Right lobe of liver (tissue), 4 donors: ENCODE results near the gene ICAM3.

ENCODE experiments used
- POLR2A ChIP-seq: fragments of 450-650 bp; IDR thresholded peaks from one replicate; pipeline ENCODE4 v1.6.1; 2017; ENCODE audit warnings: antibody characterized with exemption, mild to moderate bottlenecking
- TF ChIP-seq, protein P1 (sequence below), 4 donors: fragments of 200-600 bp in 3 of 4; fragments of 450-650 bp in 1 of 4; IDR thresholded peaks; one replicate each; pipeline versions ENCODE4 v1.5.1 to v1.8.0; 2016 to 2022; ENCODE audit warnings: antibody characterized with exemption in 4 of 4, mild to moderate bottlenecking in 2 of 4
- donor health status: DM: no; HTN: no; CAD: no.
- donor health status: DM: no; HTN: no; CAD: no.
- donor health status: DM: no; HTN: yes; CAD: no.

GRCh38 chr19:10356431-10356830, 17.0 kb upstream of the ICAM3 start:
- TF ChIP-seq, protein P1, sequence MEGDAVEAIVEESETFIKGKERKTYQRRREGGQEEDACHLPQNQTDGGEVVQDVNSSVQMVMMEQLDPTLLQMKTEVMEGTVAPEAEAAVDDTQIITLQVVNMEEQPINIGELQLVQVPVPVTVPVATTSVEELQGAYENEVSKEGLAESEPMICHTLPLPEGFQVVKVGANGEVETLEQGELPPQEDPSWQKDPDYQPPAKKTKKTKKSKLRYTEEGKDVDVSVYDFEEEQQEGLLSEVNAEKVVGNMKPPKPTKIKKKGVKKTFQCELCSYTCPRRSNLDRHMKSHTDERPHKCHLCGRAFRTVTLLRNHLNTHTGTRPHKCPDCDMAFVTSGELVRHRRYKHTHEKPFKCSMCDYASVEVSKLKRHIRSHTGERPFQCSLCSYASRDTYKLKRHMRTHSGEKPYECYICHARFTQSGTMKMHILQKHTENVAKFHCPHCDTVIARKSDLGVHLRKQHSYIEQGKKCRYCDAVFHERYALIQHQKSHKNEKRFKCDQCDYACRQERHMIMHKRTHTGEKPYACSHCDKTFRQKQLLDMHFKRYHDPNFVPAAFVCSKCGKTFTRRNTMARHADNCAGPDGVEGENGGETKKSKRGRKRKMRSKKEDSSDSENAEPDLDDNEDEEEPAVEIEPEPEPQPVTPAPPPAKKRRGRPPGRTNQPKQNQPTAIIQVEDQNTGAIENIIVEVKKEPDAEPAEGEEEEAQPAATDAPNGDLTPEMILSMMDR (IDR thresholded peaks at IDR 0.05) = no peak
- no peak for TF ChIP-seq POLR2A
